ENCODE measurements around the gene ATP2A2. TPM values are rescaled to one million over a fixed set of nuclear protein-coding genes. Genes with fewer than 3 reads are reported as not detected.

The ATP2A2 gene
- total RNA-seq, 1 donor from 2014 or later = 515 TPM

DNA sequence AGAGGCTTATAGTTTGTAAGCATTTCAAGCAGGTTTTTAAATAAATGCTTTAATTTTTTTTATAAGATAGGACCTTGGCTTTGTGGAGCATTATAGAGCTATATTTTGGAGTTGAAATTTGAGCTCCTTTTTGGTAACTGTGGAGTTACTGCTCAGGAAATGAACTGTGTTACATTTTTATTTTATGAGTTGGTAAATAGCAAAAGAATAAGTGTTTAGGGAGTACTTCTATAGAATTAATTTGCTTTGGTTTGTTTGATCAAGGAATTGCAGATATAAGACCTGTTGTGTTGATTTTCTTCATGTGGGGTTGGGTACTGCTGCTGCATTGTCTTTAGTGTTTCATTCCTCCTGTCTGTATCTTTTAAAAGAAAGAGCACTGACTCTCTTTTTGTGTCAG is 3.5 kb downstream of the ATP2A2 start:
- Histone ChIP-seq H3K27me3 (ENCODE audit: control insufficient read depth in 3 of 3, insufficient read depth in 3 of 3, low read length in 3 of 3) (no peaks in the 10 kb centered on the region), H3K9ac (ENCODE audit: low read depth in 1 of 3, low read length in 3 of 3) (peak overlapping the region; percentile 63 to 93 (median 69)), H3K4me3 (ENCODE audit: low read length in 3 of 3) (peak overlapping the region; percentile 77 to 89 (median 80)), H3K27ac (ENCODE audit: low read depth, low read length) (peak overlapping the region; percentile 91), H3K36me3 (ENCODE audit: control insufficient read depth in 3 of 3, insufficient read depth in 3 of 3, low read length in 3 of 3) (peaks cover 7 to 17% (median 15%) of the 10 kb centered on the region in 3 donors), H3K4me1 (ENCODE audit: control insufficient read depth in 3 of 3, insufficient read depth in 3 of 3, low read length in 3 of 3) (peaks cover 14 to 34% (median 30%) of the 10 kb centered on the region in 3 donors), H3K9me3 (ENCODE audit: control insufficient read depth in 3 of 3, low read length in 3 of 3) (no peaks in the 10 kb centered on the region)

DNA sequence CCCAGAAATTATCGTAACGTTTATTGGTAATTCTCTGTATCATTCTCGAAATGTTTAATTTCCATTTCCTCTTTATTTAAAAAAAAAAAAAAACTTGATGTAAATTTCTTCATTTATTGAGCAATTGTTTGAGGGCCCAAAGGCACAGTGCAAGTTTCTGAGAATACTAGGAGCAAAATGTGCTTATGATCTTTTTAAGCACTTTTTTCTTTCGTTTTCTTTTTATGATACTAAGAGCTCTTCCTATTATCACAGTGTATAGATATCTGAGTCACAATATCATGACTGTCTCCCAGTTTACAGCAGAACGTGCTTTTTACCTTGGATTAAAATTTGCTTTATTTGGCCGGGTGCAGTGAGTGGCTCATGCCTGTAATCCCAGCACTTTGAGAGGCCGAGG is 5.6 kb downstream of the ATP2A2 start:
- peaks cover 12 to 28% (median 19%) of the 10 kb centered on the region in 3 donors for H3K36me3 ChIP-seq (ENCODE audit: control insufficient read depth in 3 of 3, insufficient read depth in 3 of 3, low read length in 3 of 3)
- no peak overlapping the region for H3K27ac ChIP-seq (ENCODE audit: low read depth, low read length)
- H3K27me3 ChIP-seq (ENCODE audit: control insufficient read depth in 3 of 3, insufficient read depth in 3 of 3, low read length in 3 of 3) = no peaks in the 10 kb centered on the region
- H3K4me1 ChIP-seq (ENCODE audit: control insufficient read depth in 3 of 3, insufficient read depth in 3 of 3, low read length in 3 of 3) = peaks cover 23 to 31% (median 26%) of the 10 kb centered on the region in 3 donors
- H3K9me3 ChIP-seq (ENCODE audit: control insufficient read depth in 3 of 3, low read length in 3 of 3) = no peaks in the 10 kb centered on the region
- peak overlapping the region; percentile 2 to 93 (median 63) for H3K9ac ChIP-seq (ENCODE audit: low read depth in 1 of 3, low read length in 3 of 3)
- H3K4me3 ChIP-seq (ENCODE audit: low read length in 3 of 3) = peak overlapping the region; percentile 77 to 89 (median 80)

DNA sequence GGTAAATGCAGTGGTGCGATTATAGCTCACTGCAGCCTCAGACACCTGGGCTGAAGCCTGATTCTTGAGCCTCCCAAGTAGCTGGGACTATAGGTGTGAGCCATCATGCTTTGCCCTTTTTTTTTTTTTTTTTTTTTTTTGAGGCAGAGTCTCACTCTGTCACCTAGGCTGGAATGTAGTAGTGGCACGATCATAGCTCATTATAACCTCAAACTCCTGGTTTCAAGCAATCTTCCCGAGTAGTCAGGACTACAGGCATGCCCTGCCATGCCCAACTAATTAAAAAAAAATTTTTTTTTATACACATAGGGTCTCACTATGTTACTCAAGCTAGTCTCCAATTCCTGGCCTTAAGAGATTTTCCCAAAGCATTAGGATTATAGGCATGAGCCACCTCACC is 6.9 kb downstream of the ATP2A2 start:
- no peak overlapping the region for H3K27ac ChIP-seq (ENCODE audit: low read depth, low read length)
- H3K4me1 ChIP-seq (ENCODE audit: control insufficient read depth in 3 of 3, insufficient read depth in 3 of 3, low read length in 3 of 3) = peaks cover 20 to 34% (median 25%) of the 10 kb centered on the region in 3 donors
- peak overlapping the region in 2 of 3 donors; percentile 36 to 93 for H3K9ac ChIP-seq (ENCODE audit: low read depth in 1 of 3, low read length in 3 of 3)
- peak overlapping the region in 1 of 3 donors; percentile 49 for H3K4me3 ChIP-seq (ENCODE audit: low read length in 3 of 3)
- no peaks in the 10 kb centered on the region for H3K9me3 ChIP-seq (ENCODE audit: control insufficient read depth in 3 of 3, low read length in 3 of 3)
- peaks cover 19 to 34% (median 23%) of the 10 kb centered on the region in 3 donors for H3K36me3 ChIP-seq (ENCODE audit: control insufficient read depth in 3 of 3, insufficient read depth in 3 of 3, low read length in 3 of 3)
- no peaks in the 10 kb centered on the region for H3K27me3 ChIP-seq (ENCODE audit: control insufficient read depth in 3 of 3, insufficient read depth in 3 of 3, low read length in 3 of 3)

DNA sequence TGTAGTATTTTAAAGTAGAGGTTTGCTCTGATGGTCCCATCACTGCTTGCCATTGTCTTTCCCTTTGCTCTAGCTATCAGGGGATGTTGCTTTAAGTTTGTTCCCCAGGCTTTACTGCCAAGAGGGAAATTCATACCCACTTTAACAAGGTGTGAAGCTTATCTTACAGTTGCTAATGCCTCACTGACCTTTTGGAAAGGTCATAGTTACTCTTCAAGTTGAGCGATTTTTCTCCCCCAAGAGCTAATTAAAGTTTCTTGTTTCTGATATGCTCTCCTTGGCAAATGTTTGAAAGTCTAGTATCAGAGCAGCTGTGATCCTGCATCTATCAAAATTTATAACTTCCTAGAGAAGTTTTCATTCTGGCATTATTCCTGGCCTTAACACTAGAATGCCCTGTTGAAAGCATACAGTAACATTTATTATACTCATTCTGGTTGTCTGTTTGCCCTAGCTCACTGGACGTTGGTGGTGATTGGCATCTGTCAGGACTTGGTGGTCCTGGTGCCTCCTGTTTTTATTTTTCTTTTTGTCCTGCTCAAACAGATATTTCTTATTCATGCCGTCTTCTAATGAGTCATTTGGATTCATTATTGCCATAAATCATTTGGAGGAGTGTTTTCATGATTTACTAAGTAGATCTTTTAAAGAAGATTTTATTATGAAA is 8.1 kb downstream of the ATP2A2 start:
- no peaks in the 10 kb centered on the region for H3K9me3 ChIP-seq (ENCODE audit: control insufficient read depth in 3 of 3, low read length in 3 of 3)
- H3K4me1 ChIP-seq (ENCODE audit: control insufficient read depth in 3 of 3, insufficient read depth in 3 of 3, low read length in 3 of 3) = peaks cover 15 to 37% (median 19%) of the 10 kb centered on the region in 3 donors
- peak overlapping the region; percentile 17 to 52 (median 27) for H3K4me3 ChIP-seq (ENCODE audit: low read length in 3 of 3)
- H3K9ac ChIP-seq (ENCODE audit: low read depth in 1 of 3, low read length in 3 of 3) = peak overlapping the region in 1 of 3 donors; percentile 34
- no peaks in the 10 kb centered on the region for H3K27me3 ChIP-seq (ENCODE audit: control insufficient read depth in 3 of 3, insufficient read depth in 3 of 3, low read length in 3 of 3)
- H3K36me3 ChIP-seq (ENCODE audit: control insufficient read depth in 3 of 3, insufficient read depth in 3 of 3, low read length in 3 of 3) = peaks cover 16 to 36% (median 17%) of the 10 kb centered on the region in 3 donors
- H3K27ac ChIP-seq (ENCODE audit: low read depth, low read length) = peak overlapping the region; percentile 36

DNA sequence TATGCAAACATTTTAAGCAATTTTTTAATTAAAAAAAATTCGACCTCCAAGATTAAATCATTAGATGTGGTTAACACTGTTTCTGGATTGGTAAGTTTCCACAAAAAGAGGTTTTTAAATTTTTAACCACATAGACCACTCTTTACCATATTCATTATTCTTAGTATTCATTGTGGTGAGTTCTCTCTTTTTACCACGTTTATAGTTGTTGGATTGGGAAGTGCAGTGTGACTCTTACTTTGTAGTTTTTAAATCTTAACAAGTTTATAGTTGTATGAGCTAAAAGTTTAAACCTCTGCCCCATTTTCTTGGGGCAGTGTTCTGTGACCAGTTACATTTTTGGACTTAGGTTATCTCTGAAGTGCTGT is 8.6 kb downstream of the ATP2A2 start:
- H3K9me3 ChIP-seq (ENCODE audit: control insufficient read depth in 3 of 3, low read length in 3 of 3) = no peaks in the 10 kb centered on the region
- peak overlapping the region in 1 of 3 donors; percentile 45 for H3K4me3 ChIP-seq (ENCODE audit: low read length in 3 of 3)
- no peaks in the 10 kb centered on the region for H3K27me3 ChIP-seq (ENCODE audit: control insufficient read depth in 3 of 3, insufficient read depth in 3 of 3, low read length in 3 of 3)
- H3K36me3 ChIP-seq (ENCODE audit: control insufficient read depth in 3 of 3, insufficient read depth in 3 of 3, low read length in 3 of 3) = peaks cover 18 to 40% (median 23%) of the 10 kb centered on the region in 3 donors
- peaks cover 10 to 40% (median 19%) of the 10 kb centered on the region in 3 donors for H3K4me1 ChIP-seq (ENCODE audit: control insufficient read depth in 3 of 3, insufficient read depth in 3 of 3, low read length in 3 of 3)
- H3K27ac ChIP-seq (ENCODE audit: low read depth, low read length) = no peak overlapping the region
- H3K9ac ChIP-seq (ENCODE audit: low read depth in 1 of 3, low read length in 3 of 3) = peak overlapping the region in 1 of 3 donors; percentile 34

DNA sequence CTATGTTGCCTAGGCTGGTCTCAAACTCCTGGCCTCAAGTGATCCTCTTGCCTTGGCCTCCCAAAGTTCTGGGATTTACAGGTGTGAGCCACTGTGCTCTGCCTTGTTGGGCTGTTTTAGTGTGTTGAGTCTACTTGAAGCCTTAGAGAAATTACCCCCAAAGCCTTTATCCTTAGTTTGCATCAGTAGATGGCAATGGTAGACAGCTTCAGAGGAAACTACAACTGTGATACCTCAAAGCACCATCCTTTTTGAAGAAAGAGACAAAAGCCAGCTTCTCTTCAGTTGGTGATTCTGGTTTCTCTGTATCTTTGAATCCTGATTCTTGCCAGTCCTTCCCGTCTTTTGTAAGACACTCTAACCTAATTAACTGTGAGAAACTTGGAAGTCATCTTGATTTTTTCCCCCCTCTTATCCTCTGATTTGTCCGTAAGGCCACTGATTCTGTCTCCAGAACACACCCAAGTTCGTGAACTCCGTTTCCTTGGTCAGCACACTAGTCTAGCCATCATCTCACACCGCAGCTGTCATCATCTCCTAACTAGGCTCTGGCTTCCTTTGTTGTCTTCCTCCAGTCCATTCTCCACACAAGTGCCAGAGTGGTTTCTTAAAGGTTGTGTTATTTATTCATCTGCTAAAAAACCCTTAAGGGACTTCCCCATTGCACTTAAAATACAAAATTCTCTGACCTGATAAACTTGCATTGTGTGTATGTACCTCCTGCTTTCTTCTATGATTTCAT is 20.2 kb downstream of the ATP2A2 start:
- Histone ChIP-seq H3K36me3 (ENCODE audit: control insufficient read depth in 3 of 3, insufficient read depth in 3 of 3, low read length in 3 of 3) (peaks cover 34 to 49% (median 43%) of the 10 kb centered on the region in 3 donors), H3K9me3 (ENCODE audit: control insufficient read depth in 3 of 3, low read length in 3 of 3) (no peaks in the 10 kb centered on the region), H3K27me3 (ENCODE audit: control insufficient read depth in 3 of 3, insufficient read depth in 3 of 3, low read length in 3 of 3) (no peaks in the 10 kb centered on the region), H3K27ac (ENCODE audit: low read depth, low read length) (peak overlapping the region; percentile 13), H3K9ac (ENCODE audit: low read depth in 1 of 3, low read length in 3 of 3) (no peak overlapping the region), H3K4me1 (ENCODE audit: control insufficient read depth in 3 of 3, insufficient read depth in 3 of 3, low read length in 3 of 3) (peaks cover 21 to 30% (median 24%) of the 10 kb centered on the region in 3 donors), H3K4me3 (ENCODE audit: low read length in 3 of 3) (no peak overlapping the region)

DNA sequence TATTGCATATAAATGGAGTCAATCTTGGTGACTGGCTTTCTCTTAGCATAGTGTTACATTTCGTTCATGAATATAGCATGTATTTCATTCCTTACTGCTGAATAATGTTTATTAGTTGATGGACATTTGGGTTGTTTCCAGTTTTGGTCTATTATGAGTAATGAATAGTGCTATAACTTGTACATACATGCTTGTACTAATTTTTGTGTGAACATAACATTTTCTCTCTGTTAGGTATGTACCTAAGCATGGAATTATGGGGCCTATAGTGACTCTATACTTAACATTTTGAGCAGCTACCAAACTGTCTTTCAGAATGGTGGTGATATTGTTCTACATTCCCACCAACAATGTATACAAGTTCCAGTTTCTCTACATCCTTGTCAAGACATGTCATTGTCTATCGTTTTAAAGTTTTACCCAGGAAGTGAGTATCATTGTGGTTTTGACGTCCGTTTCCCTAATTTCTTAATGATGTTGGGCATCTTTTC is 23.1 kb downstream of the ATP2A2 start:
- Histone ChIP-seq H3K9ac (ENCODE audit: low read depth in 1 of 3, low read length in 3 of 3) (no peak overlapping the region), H3K4me1 (ENCODE audit: control insufficient read depth in 3 of 3, insufficient read depth in 3 of 3, low read length in 3 of 3) (peaks cover 18 to 23% (median 22%) of the 10 kb centered on the region in 3 donors), H3K27ac (ENCODE audit: low read depth, low read length) (no peak overlapping the region), H3K9me3 (ENCODE audit: control insufficient read depth in 3 of 3, low read length in 3 of 3) (no peaks in the 10 kb centered on the region), H3K36me3 (ENCODE audit: control insufficient read depth in 3 of 3, insufficient read depth in 3 of 3, low read length in 3 of 3) (peaks cover 23 to 34% (median 25%) of the 10 kb centered on the region in 3 donors), H3K27me3 (ENCODE audit: control insufficient read depth in 3 of 3, insufficient read depth in 3 of 3, low read length in 3 of 3) (no peaks in the 10 kb centered on the region), H3K4me3 (ENCODE audit: low read length in 3 of 3) (no peak overlapping the region)

DNA sequence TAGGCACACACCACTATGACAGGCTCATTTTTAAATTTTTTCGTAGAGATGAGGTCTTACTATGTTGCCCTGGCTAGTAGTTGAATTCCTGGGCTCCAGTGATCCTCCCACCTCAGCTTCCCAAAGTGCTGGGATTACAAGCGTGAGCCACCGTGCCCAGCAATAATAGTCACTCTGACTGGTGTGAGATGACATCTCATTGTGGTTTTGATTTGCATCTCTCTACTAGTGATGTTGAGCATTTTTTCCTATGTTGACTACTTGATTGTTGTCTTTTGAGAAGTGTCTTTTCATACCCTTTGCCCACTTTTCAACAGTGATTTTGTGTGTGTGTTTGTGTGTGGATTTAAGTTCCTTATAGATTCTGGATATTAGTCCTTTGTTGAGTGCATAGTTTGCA is 26.3 kb downstream of the ATP2A2 start:
- H3K4me3 ChIP-seq (ENCODE audit: low read length in 3 of 3) = no peak overlapping the region
- H3K27ac ChIP-seq (ENCODE audit: low read depth, low read length) = no peak overlapping the region
- H3K4me1 ChIP-seq (ENCODE audit: control insufficient read depth in 3 of 3, insufficient read depth in 3 of 3, low read length in 3 of 3) = peaks cover 13 to 37% (median 19%) of the 10 kb centered on the region in 3 donors

DNA sequence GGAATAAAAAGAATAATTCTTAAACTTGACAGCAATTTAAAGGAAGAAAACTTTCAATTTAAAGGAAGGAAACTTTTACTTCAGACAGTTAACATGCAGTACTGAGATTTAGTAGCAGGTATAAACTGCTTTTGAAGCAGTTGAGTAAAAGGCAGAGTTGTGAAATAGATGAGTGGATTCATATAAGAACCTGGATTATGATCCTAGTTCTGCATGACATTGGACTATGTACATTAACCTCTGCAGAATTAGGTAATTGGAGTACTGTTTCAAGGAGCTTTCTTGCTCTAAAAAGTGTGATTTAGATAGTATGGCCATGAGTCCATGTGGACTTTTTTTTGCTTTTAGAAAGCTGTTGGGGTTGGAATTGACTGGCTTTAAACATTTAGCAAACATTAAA is 29.7 kb downstream of the ATP2A2 start:
- peak overlapping the region in 1 of 3 donors; percentile 6 for H3K4me3 ChIP-seq (ENCODE audit: low read length in 3 of 3)
- H3K27me3 ChIP-seq (ENCODE audit: control insufficient read depth in 3 of 3, insufficient read depth in 3 of 3, low read length in 3 of 3) = no peaks in the 10 kb centered on the region
- H3K36me3 ChIP-seq (ENCODE audit: control insufficient read depth in 3 of 3, insufficient read depth in 3 of 3, low read length in 3 of 3) = peaks cover 4 to 22% (median 17%) of the 10 kb centered on the region in 3 donors
- peaks cover 6 to 27% (median 11%) of the 10 kb centered on the region in 3 donors for H3K4me1 ChIP-seq (ENCODE audit: control insufficient read depth in 3 of 3, insufficient read depth in 3 of 3, low read length in 3 of 3)
- H3K27ac ChIP-seq (ENCODE audit: low read depth, low read length) = no peak overlapping the region
- H3K9me3 ChIP-seq (ENCODE audit: control insufficient read depth in 3 of 3, low read length in 3 of 3) = no peaks in the 10 kb centered on the region
- H3K9ac ChIP-seq (ENCODE audit: low read depth in 1 of 3, low read length in 3 of 3) = no peak overlapping the region

More for the DNA sequence above, 26.3 kb downstream of the ATP2A2 start:
- no peaks in the 10 kb centered on the region for H3K27me3 ChIP-seq (ENCODE audit: control insufficient read depth in 3 of 3, insufficient read depth in 3 of 3, low read length in 3 of 3)
- no peaks in the 10 kb centered on the region for H3K9me3 ChIP-seq (ENCODE audit: control insufficient read depth in 3 of 3, low read length in 3 of 3)
- H3K36me3 ChIP-seq (ENCODE audit: control insufficient read depth in 3 of 3, insufficient read depth in 3 of 3, low read length in 3 of 3) = peaks cover 11 to 30% (median 22%) of the 10 kb centered on the region in 3 donors
- peak overlapping the region in 1 of 3 donors; percentile 25 for H3K9ac ChIP-seq (ENCODE audit: low read depth in 1 of 3, low read length in 3 of 3)
